ENCODE measurements around the gene SRGAP1.

GRCh38 chr12:63795032-63795687 lies 49.3 kb upstream of the SRGAP1 start:
- TF ChIP-seq SP1 (IDR thresholded peaks at IDR 0.05; ENCODE audit: low read depth, low read length) = no peak
- no peak for TF ChIP-seq CTCF (IDR thresholded peaks at IDR 0.05; ENCODE audit: control extremely low read depth in 1 of 3, insufficient read depth in 1 of 3, low read depth in 1 of 3, low read length in 3 of 3)
- TF ChIP-seq TBP (IDR thresholded peaks at IDR 0.05; ENCODE audit: low read depth, low read length) = no peak
- no peak for TF ChIP-seq ZNF274 (IDR thresholded peaks at IDR 0.05; ENCODE audit: borderline replicate concordance, extremely low read depth, low read length)
- TF ChIP-seq POLR2AphosphoS5 (IDR thresholded peaks at IDR 0.05; ENCODE audit: low read depth, low read length) = no peak
- TF ChIP-seq SP2 (IDR thresholded peaks at IDR 0.05; ENCODE audit: low read length) = no peak
- no peak for TF ChIP-seq SRF (IDR thresholded peaks at IDR 0.05; ENCODE audit: low read depth, low read length)
- no peak for TF ChIP-seq ASH2L (IDR thresholded peaks at IDR 0.05; ENCODE audit: low read length)
- TF ChIP-seq EZH2 (IDR thresholded peaks at IDR 0.05; ENCODE audit: low read depth, low read length, severe bottlenecking) = no peak
